GM12878 (cell line): ENCODE data around the gene FRAS1. TPM values are rescaled to one million over a fixed set of nuclear protein-coding genes. Genes with fewer than 3 reads are reported as not detected.
A peak's percentile ranks its signal among the peaks of the same experiment; 100 is the strongest.

Experiments
- ATAC-seq: fragments of 200-7000 bp; cut with Tn5 transposase; 3 replicates; pipeline ENCODE4 v1.9.1; 2020; ENCODE audit warnings: mild to moderate bottlenecking, moderate library complexity
- BruUV-seq: library from RNA; stranded (reverse); fragments of 400-500 nt; replicated peaks from 2 replicates; lab custom pipeline; 2021; lab: Mats Ljungman, UMichigan
- CTCF ChIA-PET: fragments of 300-600 bp; sonication (Branson Sonifier 250); formaldehyde crosslinking; extraction: SDS; loops from one replicate; lab custom pipeline; 2021; ENCODE audit warnings: inconsistent platforms; lab: Yijun Ruan, JAX
- POLR2A ChIA-PET: fragments of 350-600 bp; formaldehyde crosslinking; extraction: SDS; loops from one replicate; lab custom pipeline; 2021; ENCODE audit warnings: inconsistent platforms; lab: Charles Lee
- RAD21 ChIA-PET: fragments of 300-600 bp; sonication (Branson Sonifier 250); formaldehyde crosslinking; loops from one replicate; lab custom pipeline; 2023; ENCODE audit warnings: antibody characterized with exemption; ENCODE audit not compliant: unreplicated experiment; lab: Charles Lee
- SMC1A ChIA-PET: fragments of 300-600 bp; sonication (Branson Sonifier 250); formaldehyde crosslinking; loops from one replicate; lab custom pipeline; 2023; ENCODE audit not compliant: unreplicated experiment, uncharacterized antibody; lab: Charles Lee
- DNase-seq: peaks from one replicate; pipeline ENCODE4 v3.0.0-alpha.2; 2011; ENCODE audit warnings: low read depth, low spot score
- FAIRE-seq: peaks from 3 replicates; lab custom pipeline; 2011; peaks lifted over from hg19 to GRCh38; lab: Jason Lieb, UNC
- H2AFZ ChIP-seq: 2 replicates; pipeline ENCODE4 v1.6.0; 2011; ENCODE audit warnings: low read depth, low read length, control low read depth; ENCODE audit not compliant: control insufficient read depth
- H3K27ac ChIP-seq: 2 replicates; pipeline ENCODE4 v1.5.1; 2011; ENCODE audit warnings: control low read depth; ENCODE audit not compliant: control insufficient read depth, insufficient read depth
- H3K27me3 ChIP-seq, 2 experiments: replicated peaks in 1 of 2; 2 replicates each; pipeline versions ENCODE4 v1.6.0 to v1.6.1; 2011; ENCODE audit warnings: low read length in 1 of 2; ENCODE audit not compliant: control insufficient read depth in 2 of 2, insufficient read depth in 2 of 2
- H3K36me3 ChIP-seq, 2 experiments: 2 replicates each; pipeline ENCODE4 v1.5.1; 2011; ENCODE audit warnings: low read length in 1 of 2; ENCODE audit not compliant: control insufficient read depth in 2 of 2, insufficient read depth in 2 of 2
- H3K4me1 ChIP-seq: 2 replicates; pipeline ENCODE4 v1.6.1; 2011; ENCODE audit warnings: mild to moderate bottlenecking, low read length, moderate library complexity, mixed read lengths; ENCODE audit not compliant: control insufficient read depth, insufficient read depth
- H3K4me2 ChIP-seq: 2 replicates; pipeline ENCODE4 v1.6.0; 2011; ENCODE audit warnings: control low read depth; ENCODE audit not compliant: control insufficient read depth, insufficient read depth
- H3K4me3 ChIP-seq: fragments of 200-600 bp; sonication (generic); 2 replicates; pipeline ENCODE4 v1.5.1; 2016
- H3K79me2 ChIP-seq: 2 replicates; pipeline ENCODE4 v1.6.0; 2011; ENCODE audit warnings: low read length; ENCODE audit not compliant: control insufficient read depth, insufficient read depth
- H3K9ac ChIP-seq: 2 replicates; pipeline ENCODE4 v1.8.0; 2011; ENCODE audit warnings: low read length, control low read depth, mixed read lengths; ENCODE audit not compliant: control insufficient read depth, insufficient read depth
- H3K9me3 ChIP-seq: replicated peaks from 3 replicates; pipeline ENCODE4 v1.5.1; 2011; ENCODE audit warnings: mild to moderate bottlenecking, low read length; ENCODE audit not compliant: control insufficient read depth, insufficient read depth
- H4K20me1 ChIP-seq: 2 replicates; pipeline ENCODE4 v1.6.0; 2011; ENCODE audit not compliant: control insufficient read depth, insufficient read depth
- CBX5 ChIP-seq: sonication (generic); IDR thresholded peaks from 2 replicates; pipeline ENCODE4 v1.6.1; 2016; ENCODE audit warnings: low read depth, moderate library complexity, mild to moderate bottlenecking, inconsistent platforms
- EED ChIP-seq: sonication (generic); IDR thresholded peaks from 2 replicates; pipeline ENCODE4 v1.6.1; 2016; ENCODE audit warnings: antibody characterized with exemption, low read depth
- EZH2 ChIP-seq: IDR thresholded peaks from 2 replicates; pipeline ENCODE4 v1.6.1; 2012; ENCODE audit warnings: low read depth, mild to moderate bottlenecking, control low read depth, inconsistent platforms, low read length, borderline replicate concordance; ENCODE audit not compliant: control insufficient read depth
- FOXM1 ChIP-seq: IDR thresholded peaks from 2 replicates; pipeline ENCODE4 v1.6.1; 2012; ENCODE audit warnings: low read depth, mild to moderate bottlenecking, inconsistent platforms, low read length, moderate library complexity
- HCFC1 ChIP-seq: fragments of 150-350 bp; IDR thresholded peaks from 2 replicates; pipeline ENCODE4 v1.6.1; 2014; ENCODE audit warnings: low read length
- IKZF2 ChIP-seq, 2 experiments: fragments of 450-650 bp; IDR thresholded peaks; 2 replicates each; pipeline ENCODE4 v1.6.1; 2017; ENCODE audit warnings: mild to moderate bottlenecking in 2 of 2, moderate library complexity in 2 of 2
- IRF3 ChIP-seq: fragments of 450-650 bp; IDR thresholded peaks from 2 replicates; pipeline ENCODE4 v1.6.1; 2014; ENCODE audit warnings: mild to moderate bottlenecking
- KLF5 ChIP-seq: fragments of 450-650 bp; IDR thresholded peaks from 2 replicates; pipeline ENCODE4 v1.6.1; 2014; ENCODE audit warnings: mild to moderate bottlenecking; ENCODE audit not compliant: partially characterized antibody
- LARP7 ChIP-seq: fragments of 450-650 bp; IDR thresholded peaks from 2 replicates; pipeline ENCODE4 v1.6.1; 2017; ENCODE audit warnings: mild to moderate bottlenecking
- NFIC ChIP-seq: IDR thresholded peaks from 2 replicates; pipeline ENCODE4 v1.6.1; 2012; ENCODE audit warnings: low read depth, mild to moderate bottlenecking, inconsistent platforms, low read length, moderate library complexity
- NFYA ChIP-seq: IDR thresholded peaks from 2 replicates; pipeline ENCODE4 v1.6.1; 2011; ENCODE audit warnings: low read depth, mild to moderate bottlenecking, low read length, improper control_type of control experiment, borderline replicate concordance
- NR2C2 ChIP-seq: IDR thresholded peaks from 2 replicates; pipeline ENCODE4 v1.6.1; 2011; ENCODE audit warnings: borderline replicate concordance, low read depth; ENCODE audit not compliant: control insufficient read depth, insufficient read length
- PML ChIP-seq: IDR thresholded peaks from 2 replicates; pipeline ENCODE4 v1.6.1; 2012; ENCODE audit warnings: low read length, inconsistent platforms
- REST ChIP-seq: IDR thresholded peaks from 2 replicates; pipeline ENCODE4 v1.6.1; 2012; ENCODE audit warnings: mild to moderate bottlenecking, low read depth, low read length
- SRF ChIP-seq, 2 experiments: IDR thresholded peaks; 2 replicates each; pipeline ENCODE4 v1.6.1; 2011; ENCODE audit warnings: low read depth in 2 of 2, low read length in 2 of 2, mild to moderate bottlenecking in 1 of 2, moderate library complexity in 1 of 2
- TCF7 ChIP-seq: IDR thresholded peaks from 2 replicates; pipeline ENCODE4 v1.6.1; 2014; ENCODE audit warnings: antibody characterized with exemption, borderline replicate concordance
- ZZZ3 ChIP-seq: IDR thresholded peaks from 2 replicates; pipeline ENCODE4 v1.6.1; 2011; ENCODE audit warnings: low read depth; ENCODE audit not compliant: control insufficient read depth, insufficient read length
- WGBS: methylation state at CpG from one replicate; pipeline ENCODE4 v1.1.6; 2016; ENCODE audit warnings: low lambda C conversion rate; ENCODE audit not compliant: insufficient replicate concordance, insufficient coverage; ENCODE audit errors: missing lambda C conversion rate; 5-methylcytosine and 5-hydroxymethylcytosine counted together
- in situ Hi-C: fragments of 300-500 bp; cut with MboI; formaldehyde crosslinking; loops from 9 replicates; pipeline ENCODE4 v1.14.3; 2018; ENCODE audit warnings: mixed read lengths
- intact Hi-C: fragments of 100-400 bp; cut with micrococcal nuclease; formaldehyde crosslinking; loops from one replicate; pipeline ENCODE4 v1.14.2; 2022; ENCODE audit not compliant: unreplicated experiment
- polyA plus RNA-seq, 11 experiments: library from polyadenylated mRNA; depleted of rRNA in 4 of 11; unstranded in 6 of 11; stranded (reverse) in 5 of 11; fragments of >200 nt; fragmentation: Nextera tagmentation in 4 of 11; fragmentation: Illumina TruSeq in 1 of 11; extraction: Ambion mirVana in 4 of 11; extraction: Trizol in 1 of 11; gene quantifications; 1 replicate in 1 of 11; 2 replicates in 10 of 11; pipeline versions ENCODE4 v1.2.1 to v1.2.3, GENCODE V29; 2011 to 2016; ENCODE audit warnings: inconsistent platforms in 2 of 11, missing spikeins in 2 of 11, low read depth in 1 of 11
- total RNA-seq, 4 experiments: library from RNA; depleted of rRNA in 3 of 4; stranded (reverse); fragments of >200 nt in 3 of 4; fragmentation: Illumina TruSeq in 1 of 4; extraction: Trizol in 1 of 4; gene quantifications; 2 replicates each; pipeline versions ENCODE4 v1.2.1 to v1.2.3, GENCODE V29; 2013 to 2021
- TF ChIP-seq, protein P1 (sequence below): IDR thresholded peaks from 2 replicates; pipeline ENCODE4 v1.6.1; 2011; ENCODE audit warnings: borderline replicate concordance, low read depth, mild to moderate bottlenecking, moderate library complexity, low read length; ENCODE audit not compliant: insufficient read depth, poor library complexity, severe bottlenecking

Gene FRAS1
- total and polyA plus RNA-seq, 10 of the 15 experiments (the other 5 are each of a cell fraction or from before 2014, with no cell fraction given) = 0.08 to 11.7 (median 0.20) TPM

GRCh38 chr4:78566834-78567499, 509.8 kb downstream of the FRAS1 start:
- in situ Hi-C loops = no loop called here
- intact Hi-C loops = loop anchor here (10.0 kb wide), 1 partner anchor 512 kb away; the partner anchor contains the start of gene FRAS1
- ChIA-PET SMC1A (interaction anchor here (0.6 to 7.1 kb wide), 18 partner anchors 10 to 604 kb away, joined by 3 to 69 read pairs (median 4); partner anchors contain the start of gene ANXA3), CTCF (interaction anchor here (1.1 to 4.5 kb wide), 7 partner anchors 20 to 607 kb away, joined by 4 to 19 read pairs (median 5); no protein-coding TSS in a partner anchor), POLR2A (interaction anchor here (0.5 to 1.4 kb wide), 6 partner anchors 8 to 170 kb away, joined by 3 to 5 read pairs (median 3); no protein-coding TSS in a partner anchor), RAD21 (interaction anchor here (0.6 to 3.7 kb wide), 13 partner anchors 16 to 510 kb away, joined by 3 to 29 read pairs (median 4); partner anchors contain the start of genes ANXA3 and FRAS1)
- Histone ChIP-seq H3K9ac (no peak overlapping the region), H3K27me3 (no peaks in the 10 kb centered on the region), H3K4me1 (peaks cover 6% of the 10 kb centered on the region), H4K20me1 (no peaks in the 10 kb centered on the region), H3K27ac (no peak overlapping the region), H2AFZ (peak overlapping the region; percentile 18; the same call in 1 of the 2 replicates), H3K9me3 (no peaks in the 10 kb centered on the region; the same call in 2 of the 3 replicates), H3K36me3 (no peaks in the 10 kb centered on the region), H3K4me3 (no peak overlapping the region), H3K4me2 (0 out of 2 replicates have a peak overlapping the region, but pooled peaks have one; percentile 27), H3K79me2 (no peaks in the 10 kb centered on the region)
- FAIRE-seq (no peak), ATAC-seq (peak; percentile 90), DNase-seq (peak; percentile 57)
- 32% methylated on average over 8 of the region's 8 CpGs for WGBS
- no TSS peak for BruUV-seq
- TF ChIP-seq NFYA = no peak
- no peak for TF ChIP-seq LARP7
- no peak for TF ChIP-seq EED
- no peak for TF ChIP-seq HCFC1
- TF ChIP-seq REST = no peak
- TF ChIP-seq ZZZ3 = no peak
- TF ChIP-seq TCF7 = no peak
- TF ChIP-seq NR2C2 = no peak
- peak; percentile 69 to 73; a peak in 2 of 4 replicates for TF ChIP-seq IKZF2 (IDR thresholded peaks at IDR 0.05)
- no peak for TF ChIP-seq IRF3
- TF ChIP-seq, protein P1, sequence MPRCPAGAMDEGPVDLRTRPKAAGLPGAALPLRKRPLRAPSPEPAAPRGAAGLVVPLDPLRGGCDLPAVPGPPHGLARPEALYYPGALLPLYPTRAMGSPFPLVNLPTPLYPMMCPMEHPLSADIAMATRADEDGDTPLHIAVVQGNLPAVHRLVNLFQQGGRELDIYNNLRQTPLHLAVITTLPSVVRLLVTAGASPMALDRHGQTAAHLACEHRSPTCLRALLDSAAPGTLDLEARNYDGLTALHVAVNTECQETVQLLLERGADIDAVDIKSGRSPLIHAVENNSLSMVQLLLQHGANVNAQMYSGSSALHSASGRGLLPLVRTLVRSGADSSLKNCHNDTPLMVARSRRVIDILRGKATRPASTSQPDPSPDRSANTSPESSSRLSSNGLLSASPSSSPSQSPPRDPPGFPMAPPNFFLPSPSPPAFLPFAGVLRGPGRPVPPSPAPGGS = no peak
- no peak for TF ChIP-seq FOXM1
- TF ChIP-seq EZH2 = no peak
- no peak for TF ChIP-seq PML
- no peak for TF ChIP-seq CBX5
- TF ChIP-seq KLF5 = no peak
- TF ChIP-seq NFIC = no peak
- no peak for TF ChIP-seq SRF (IDR thresholded peaks at IDR 0.05; ENCODE audit: low read depth in 2 of 2, low read length in 2 of 2)
